ENCODE measurements around the gene FUZ.

The FUZ gene

DNA sequence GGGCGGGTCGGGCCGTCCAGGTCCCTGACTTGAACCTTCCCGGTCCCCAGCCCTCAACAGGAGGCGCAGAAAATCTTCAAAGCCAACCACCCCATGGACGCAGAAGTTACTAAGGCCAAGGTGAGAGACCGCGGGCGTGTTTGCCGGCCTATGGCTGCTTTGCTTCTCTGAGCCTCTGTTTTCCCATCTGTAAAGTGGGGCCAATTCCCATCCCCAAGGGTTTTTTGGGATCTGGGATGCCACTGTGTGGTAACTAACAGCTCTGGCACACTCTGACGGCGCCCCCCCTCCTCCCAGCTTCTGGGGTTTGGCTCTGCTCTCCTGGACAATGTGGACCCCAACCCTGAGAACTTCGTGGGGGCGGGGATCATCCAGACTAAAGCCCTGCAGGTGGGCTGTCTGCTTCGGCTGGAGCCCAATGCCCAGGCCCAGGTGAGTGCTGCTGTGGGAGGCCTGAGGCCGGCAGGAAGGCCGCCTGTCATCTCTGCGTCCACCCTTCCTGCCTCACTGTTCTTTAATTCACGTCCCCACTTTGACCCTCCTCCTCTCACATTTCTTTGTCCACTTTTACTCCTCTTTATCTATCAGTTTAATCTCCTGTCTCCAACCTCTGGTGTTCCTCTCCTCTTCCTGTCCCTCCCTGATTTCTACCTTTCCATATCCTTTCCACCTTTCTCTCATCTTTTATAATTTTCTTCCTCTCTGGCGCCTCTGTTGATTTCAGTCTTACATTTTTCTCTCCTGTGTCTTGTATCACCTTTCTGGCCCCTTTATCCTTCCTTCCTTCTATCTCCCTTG lies 7.1 kb downstream of the FUZ start:
- DNase-seq (ENCODE audit: low read depth): no peak

DNA sequence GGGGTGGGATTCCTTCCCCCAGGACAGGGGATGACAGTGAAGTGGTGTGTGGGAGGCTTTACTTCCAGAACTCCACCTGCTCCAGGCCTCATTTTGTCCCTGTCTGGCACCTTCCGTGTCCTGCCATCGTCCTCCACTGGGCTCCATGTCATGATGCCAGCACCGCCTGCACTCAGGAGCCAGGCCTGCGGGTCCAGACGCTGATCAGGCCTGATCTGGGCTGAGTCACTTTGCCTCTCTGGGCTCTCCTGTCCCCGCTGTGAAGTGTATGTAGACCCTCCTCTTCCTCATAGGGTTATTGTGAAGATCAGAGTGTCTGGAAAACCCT lies 9.6 kb downstream of the FUZ start:
- no peak for DNase-seq (ENCODE audit: low read depth)

GRCh38 chr19:49802836-49803528 lies 10.1 kb downstream of the FUZ start:
- no peak for DNase-seq (ENCODE audit: low read depth)

- DNase-seq (ENCODE audit: low read depth): no peak
Measured at GRCh38 chr19:49801966-49802661, 11.0 kb downstream of the FUZ start.

DNA sequence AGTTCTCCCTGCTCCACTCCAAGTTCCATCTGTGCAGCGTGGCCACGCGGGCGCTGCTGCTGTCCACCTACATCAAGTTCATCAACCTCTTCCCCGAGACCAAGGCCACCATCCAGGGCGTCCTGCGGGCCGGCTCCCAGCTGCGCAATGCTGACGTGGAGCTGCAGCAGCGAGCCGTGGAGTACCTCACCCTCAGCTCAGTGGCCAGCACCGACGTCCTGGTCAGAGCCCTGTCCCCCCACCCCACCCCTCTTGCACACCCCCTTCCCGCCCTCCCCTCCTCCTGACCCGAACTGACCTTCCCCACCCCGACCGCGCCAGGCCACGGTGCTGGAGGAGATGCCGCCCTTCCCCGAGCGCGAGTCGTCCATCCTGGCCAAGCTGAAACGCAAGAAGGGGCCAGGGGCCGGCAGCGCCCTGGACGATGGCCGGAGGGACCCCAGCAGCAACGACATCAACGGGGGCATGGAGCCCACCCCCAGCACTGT lies 11.6 kb downstream of the FUZ start:
- no peak for DNase-seq (ENCODE audit: low read depth)

- DNase-seq (ENCODE audit: low read depth): no peak
Measured at GRCh38 chr19:49800771-49801170, 12.3 kb downstream of the FUZ start.

DNA sequence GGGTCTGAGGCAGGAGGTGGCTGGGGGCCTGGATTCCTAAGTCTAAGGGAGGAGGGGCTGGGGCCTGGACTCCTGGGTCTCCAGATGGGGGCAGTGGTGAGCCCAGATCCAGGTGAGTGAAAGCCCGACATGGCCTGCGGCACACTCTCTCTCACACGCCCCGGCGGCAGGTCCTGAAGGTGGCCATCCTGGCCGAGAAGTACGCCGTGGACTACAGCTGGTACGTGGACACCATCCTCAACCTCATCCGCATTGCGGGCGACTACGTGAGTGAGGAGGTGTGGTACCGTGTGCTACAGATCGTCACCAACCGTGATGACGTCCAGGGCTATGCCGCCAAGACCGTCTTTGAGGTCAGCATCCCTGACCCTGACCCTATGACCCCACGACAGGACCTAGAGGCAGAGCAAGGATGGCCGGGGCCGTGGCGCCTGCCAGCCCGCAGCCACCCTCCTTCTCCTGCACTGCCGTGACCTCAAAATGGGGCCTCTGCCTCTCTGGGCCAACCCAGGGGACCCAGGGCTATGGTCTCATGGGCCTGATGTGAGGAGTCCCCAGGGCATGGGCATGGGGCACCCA lies 13.2 kb downstream of the FUZ start:
- no peak for DNase-seq (ENCODE audit: low read depth)

- DNase-seq (ENCODE audit: low read depth): no peak
Measured at GRCh38 chr19:49799271-49799797, 13.8 kb downstream of the FUZ start.

GRCh38 chr19:49798574-49798973 lies 14.5 kb downstream of the FUZ start:
- no peak for DNase-seq (ENCODE audit: low read depth)

GRCh38 chr19:49795615-49796014 lies 17.5 kb downstream of the FUZ start:
- DNase-seq (ENCODE audit: low read depth): no peak

GRCh38 chr19:49793561-49793840 lies 19.6 kb downstream of the FUZ start:
- DNase-seq (ENCODE audit: low read depth): no peak

DNA sequence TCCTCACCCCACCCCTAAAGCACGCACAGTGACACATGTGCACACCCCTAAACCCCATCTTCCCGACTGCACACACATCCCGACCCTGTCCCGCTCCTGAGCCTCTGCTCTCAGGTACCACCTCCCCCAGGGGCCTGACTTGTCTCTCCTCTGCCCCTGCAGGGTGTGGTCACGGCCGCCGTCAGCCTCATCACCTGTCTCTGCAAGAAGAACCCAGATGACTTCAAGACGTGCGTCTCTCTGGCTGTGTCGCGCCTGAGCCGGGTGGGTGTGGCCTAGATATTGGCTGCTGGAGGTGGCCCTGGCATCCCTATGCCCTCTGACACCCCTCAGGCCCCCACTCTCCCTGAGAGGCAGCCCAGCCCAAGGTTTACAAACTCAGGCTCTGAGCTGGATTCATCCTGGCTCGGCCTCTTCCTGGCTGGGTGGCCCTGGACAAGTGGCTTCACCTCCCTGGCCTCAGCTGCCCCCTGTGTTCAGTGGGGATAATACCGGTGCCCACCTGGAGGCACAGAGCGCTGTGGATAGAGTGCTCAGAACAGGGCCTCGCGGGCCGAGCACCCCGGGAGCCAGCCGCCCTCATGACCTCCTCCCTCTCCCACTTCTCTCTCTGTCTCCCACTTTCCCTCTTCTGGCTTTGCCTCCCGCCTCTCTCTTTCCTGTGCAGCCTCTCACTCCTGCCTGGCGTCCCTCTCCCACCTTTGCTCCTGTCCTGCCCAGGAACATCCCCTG lies 20.1 kb downstream of the FUZ start:
- no peak for DNase-seq (ENCODE audit: low read depth)

DNA sequence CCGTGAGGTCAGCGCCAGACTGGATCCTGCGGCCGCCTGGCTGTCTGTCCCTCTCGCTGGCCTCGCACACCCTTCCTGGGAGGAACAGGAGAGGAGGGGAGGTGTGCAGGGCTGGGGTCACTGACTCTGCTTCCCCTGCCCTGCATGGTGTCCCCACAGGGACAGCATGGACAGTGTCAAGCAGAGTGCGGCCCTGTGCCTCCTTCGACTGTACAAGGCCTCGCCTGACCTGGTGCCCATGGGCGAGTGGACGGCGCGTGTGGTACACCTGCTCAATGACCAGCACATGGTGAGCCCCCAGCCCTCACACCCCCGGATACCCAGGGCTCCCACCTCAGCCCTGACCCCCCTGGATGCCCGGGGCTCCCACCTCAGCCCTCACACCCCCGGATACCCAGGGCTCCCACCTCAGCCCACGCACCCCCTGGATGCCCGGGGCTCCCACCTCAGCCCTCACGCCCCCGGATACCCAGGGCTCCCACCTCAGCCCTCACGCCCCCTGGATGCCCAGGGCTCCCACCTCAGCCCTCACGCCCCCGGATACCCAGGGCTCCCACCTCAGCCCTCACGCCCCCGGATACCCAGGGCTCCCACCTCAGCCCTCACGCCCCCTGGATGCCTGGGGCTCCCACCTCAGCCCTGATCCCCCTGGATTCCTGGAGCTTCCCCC lies 21.2 kb downstream of the FUZ start:
- no peak for DNase-seq (ENCODE audit: low read depth)

- no peak for DNase-seq (ENCODE audit: low read depth)
Measured at GRCh38 chr19:49790866-49791265, 22.2 kb downstream of the FUZ start.

DNA sequence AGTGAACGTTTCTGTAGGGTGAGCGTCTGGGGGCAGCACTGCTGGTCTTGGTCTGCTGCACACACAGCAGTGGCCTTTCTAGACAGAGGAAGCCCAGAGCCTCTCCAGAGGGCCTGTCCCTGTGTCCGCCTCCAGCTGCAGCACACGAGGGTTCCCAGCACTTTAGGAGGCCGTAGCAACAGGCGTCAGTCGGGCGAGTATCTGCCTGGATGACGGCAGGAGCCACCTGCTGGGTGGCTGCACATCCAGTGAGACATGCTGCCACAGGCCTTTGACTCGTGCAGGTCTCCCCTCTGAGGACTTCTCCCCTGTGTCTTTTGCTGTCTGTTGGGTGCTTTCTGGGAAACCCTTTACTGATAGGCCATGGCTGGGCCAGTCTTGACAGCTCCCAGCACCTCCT lies 24.2 kb downstream of the FUZ start:
- DNase-seq (ENCODE audit: low read depth): no peak

DNA sequence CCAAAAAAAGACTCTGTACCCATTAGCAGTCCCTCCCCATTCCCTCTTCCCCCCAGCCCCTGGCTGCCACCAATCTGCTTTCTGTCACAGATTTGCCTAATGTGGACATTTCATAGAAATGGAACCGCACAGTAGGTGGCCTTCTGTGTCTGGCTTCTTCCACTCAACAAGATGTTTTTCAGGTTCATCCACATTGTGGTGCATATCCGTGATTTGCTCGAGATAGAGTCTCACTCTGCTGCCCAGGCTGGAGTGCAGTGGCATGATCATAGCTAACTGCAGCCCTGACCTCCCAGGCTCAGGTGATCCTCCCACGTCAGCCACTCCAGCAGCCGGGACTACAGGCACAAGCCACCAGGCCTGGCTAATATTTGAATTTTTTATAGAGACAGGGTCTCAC lies 25.3 kb downstream of the FUZ start:
- no peak for DNase-seq (ENCODE audit: low read depth)

GRCh38 chr19:49786376-49786820 lies 26.7 kb downstream of the FUZ start:
- DNase-seq (ENCODE audit: low read depth): no peak

DNA sequence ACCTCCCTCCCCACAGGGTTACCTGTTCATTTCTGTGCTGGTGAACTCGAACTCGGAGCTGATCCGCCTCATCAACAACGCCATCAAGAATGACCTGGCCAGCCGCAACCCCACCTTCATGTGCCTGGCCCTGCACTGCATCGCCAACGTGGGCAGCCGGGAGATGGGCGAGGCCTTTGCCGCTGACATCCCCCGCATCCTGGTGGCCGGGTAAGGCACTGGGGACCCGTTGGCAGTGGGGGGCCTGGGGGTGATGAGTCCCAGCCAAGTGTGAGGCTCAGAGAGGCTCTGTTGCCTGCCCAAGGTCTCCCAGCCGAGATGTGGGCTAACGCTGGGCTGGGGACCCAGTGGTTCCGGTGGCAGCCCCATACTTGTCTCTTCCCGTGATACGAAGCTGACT lies 30.6 kb downstream of the FUZ start:
- no peak for DNase-seq (ENCODE audit: low read depth)

DNA sequence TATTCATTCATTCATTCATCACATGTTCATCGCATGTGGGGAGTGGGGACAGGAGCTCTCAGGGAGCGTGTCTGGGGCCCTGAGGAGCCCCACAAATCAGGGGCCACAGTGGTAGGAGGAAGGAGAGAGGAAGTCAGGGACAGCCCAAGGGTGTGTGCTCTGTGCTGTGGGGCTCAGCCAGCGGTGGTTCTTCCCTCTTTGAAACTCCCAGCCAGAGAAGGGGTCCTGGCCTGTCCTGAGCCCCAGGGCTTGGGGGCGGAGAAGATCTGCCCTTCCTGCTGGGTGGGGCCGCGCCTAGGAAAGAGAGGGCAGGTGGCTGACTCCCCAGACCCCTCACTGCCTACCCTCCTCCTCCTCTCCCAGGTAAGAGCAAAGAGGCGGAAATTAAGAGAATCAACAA lies 31.7 kb downstream of the FUZ start:
- DNase-seq (ENCODE audit: low read depth): no peak

DNA sequence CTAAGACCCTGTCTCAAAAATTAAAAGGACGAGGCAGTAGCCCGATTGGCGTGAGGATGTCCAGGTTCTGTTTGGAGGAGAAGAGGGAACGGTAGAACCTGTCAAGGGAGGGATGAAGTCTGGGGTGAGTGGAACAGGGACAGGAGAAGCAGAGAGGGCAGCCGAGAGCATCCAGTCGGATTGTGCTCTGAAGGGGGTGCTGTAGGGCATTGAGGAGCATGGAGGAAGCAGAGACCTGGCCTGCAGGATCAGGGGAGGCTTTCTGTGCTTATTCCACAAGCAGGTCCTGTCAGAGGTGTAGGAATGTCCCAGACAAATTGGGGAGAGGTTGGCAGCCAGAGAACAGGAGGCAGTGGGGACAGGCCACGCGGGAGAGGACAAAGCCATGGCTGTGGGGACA lies 32.2 kb downstream of the FUZ start:
- no peak for DNase-seq (ENCODE audit: low read depth)

Measured in stimulated activated CD8-positive, alpha-beta memory T cell treated with anti-CD3 and anti-CD28 coated beads, Interleukin-15, amount 100 ng/mL, for 1 hour (primary cell).